GM12892 (cell line): Measurements from ENCODE around the gene RPL22.
A peak's percentile ranks its signal among the peaks of the same experiment; 100 is the strongest.
"Not testable (repeated sequence)": the region's sequence is repeated elsewhere in the genome, so short reads cannot be mapped to it uniquely, and the experiment has no call there.

Source experiments
- DNase-seq: peaks from one replicate; pipeline ENCODE4 v3.0.0; 2011; ENCODE audit not compliant: insufficient read length
- FAIRE-seq: peaks from 2 replicates; lab custom pipeline; 2011; peaks lifted over from hg19 to GRCh38; lab: Jason Lieb, UNC
- POLR2A ChIP-seq: IDR thresholded peaks from 2 replicates; pipeline ENCODE4 v1.6.1; 2011; ENCODE audit warnings: low read depth, low read length, control low read depth
- POLR2AphosphoS5 ChIP-seq: IDR thresholded peaks from 2 replicates; pipeline ENCODE4 v1.6.1; 2011; ENCODE audit warnings: low read depth, low read length, control low read depth
- TAF1 ChIP-seq: IDR thresholded peaks from 2 replicates; pipeline ENCODE4 v1.6.1; 2011; ENCODE audit warnings: low read depth, mild to moderate bottlenecking, control low read depth, low read length, borderline replicate concordance

The RPL22 gene

DNA sequence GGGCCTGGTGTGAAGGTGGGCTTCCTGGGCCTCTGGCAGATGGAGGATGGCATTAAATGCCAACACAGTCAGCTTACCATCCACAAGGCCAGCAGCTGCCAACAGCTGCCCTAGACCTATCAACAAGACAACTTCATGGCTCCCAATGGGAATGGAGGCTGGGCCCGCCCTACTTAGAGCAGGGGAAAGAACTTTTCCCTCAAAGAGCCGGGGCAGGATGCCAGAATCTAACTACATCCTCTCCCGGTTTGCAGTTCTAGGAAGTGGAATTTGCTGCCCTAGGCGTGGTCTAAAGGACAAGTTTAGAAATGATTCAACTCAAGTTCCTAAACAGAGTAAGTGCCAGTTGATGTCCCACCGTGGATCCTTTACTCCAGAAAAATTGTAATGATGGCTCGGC is 23.2 kb upstream of the RPL22 start:
- FAIRE-seq (no peak), DNase-seq (no peak)
- no peak for TF ChIP-seq POLR2AphosphoS5
- TF ChIP-seq POLR2A: no peak
- no peak for TF ChIP-seq TAF1

DNA sequence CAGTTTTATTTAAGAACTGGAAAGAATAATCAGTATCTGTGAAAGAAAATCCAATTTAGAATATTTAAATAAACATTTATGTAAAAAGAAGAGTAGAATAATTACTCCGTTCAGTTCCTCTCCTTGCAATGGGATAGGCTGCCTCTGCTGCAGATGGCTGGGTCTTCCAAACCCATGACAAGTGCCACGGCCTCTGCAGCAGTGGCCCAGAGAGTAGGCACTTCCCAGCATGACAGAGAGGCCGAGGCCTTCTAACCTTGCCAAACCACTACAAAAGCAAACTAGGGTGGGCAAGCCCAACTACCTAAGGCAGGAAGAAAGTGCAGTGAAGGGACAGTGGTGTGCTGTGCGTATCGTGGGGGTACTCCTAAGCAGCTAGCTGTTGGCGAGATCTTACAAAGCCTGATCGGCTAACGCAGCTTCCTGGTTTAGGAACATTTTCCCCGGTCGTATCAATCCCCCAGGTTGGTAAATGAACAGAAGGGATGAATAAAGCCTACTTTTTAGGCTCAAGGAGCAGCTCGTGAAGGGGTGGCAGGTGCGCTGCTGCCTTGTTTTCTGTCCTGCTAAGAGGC is 21.9 kb upstream of the RPL22 start:
- FAIRE-seq: no peak
- TF ChIP-seq POLR2A (0 out of 2 replicates have a peak, but pooled peaks have one; percentile 18), TAF1 (no peak), POLR2AphosphoS5 (peak; percentile 51; the same call in 1 of the 2 replicates)
- DNase-seq: no peak

DNA sequence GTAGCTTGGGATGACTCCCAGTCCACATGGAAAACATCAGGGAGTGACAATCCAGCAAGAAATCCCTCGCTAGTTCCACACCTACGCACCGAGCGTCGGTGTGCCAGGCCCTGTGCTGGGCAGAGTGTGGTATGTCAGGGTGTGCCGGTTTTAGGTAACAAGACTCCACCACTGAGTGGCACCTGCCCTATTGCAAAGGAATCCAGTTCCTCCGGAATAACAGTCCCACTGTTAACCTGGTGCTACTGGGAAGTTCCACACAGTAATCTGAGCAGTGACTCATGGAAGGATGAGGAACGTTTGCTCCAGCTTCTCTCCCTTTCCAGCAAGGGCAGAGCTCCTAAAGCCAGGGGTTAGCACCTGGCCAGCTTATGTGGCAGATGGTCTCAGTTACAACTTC is 20.8 kb upstream of the RPL22 start:
- no peak for FAIRE-seq

DNA sequence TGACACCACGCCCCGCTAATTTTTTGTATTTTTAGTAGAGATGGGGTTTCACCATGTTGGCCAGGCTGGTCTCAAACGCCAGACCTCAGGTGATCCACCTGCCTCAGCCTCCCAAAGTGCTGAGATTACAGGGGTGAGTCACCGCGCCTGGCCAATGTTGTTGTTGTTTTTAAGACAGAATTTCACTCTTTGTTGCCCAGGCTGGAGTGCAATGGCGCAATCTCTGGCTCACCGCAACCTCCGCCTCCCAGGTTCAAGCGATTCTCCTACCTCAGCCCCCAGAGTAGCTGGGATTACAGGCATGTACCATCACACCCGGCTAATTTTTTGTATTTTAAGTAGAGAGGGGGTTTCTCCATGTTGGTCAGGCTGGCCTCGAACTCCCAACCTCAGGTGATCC is 20.2 kb upstream of the RPL22 start:
- FAIRE-seq, DNase-seq: not testable (repeated sequence)

More for the DNA sequence above, 20.8 kb upstream of the RPL22 start:
- DNase-seq: no peak
- TF ChIP-seq POLR2AphosphoS5 (no peak), TAF1 (no peak), POLR2A (no peak)

DNA sequence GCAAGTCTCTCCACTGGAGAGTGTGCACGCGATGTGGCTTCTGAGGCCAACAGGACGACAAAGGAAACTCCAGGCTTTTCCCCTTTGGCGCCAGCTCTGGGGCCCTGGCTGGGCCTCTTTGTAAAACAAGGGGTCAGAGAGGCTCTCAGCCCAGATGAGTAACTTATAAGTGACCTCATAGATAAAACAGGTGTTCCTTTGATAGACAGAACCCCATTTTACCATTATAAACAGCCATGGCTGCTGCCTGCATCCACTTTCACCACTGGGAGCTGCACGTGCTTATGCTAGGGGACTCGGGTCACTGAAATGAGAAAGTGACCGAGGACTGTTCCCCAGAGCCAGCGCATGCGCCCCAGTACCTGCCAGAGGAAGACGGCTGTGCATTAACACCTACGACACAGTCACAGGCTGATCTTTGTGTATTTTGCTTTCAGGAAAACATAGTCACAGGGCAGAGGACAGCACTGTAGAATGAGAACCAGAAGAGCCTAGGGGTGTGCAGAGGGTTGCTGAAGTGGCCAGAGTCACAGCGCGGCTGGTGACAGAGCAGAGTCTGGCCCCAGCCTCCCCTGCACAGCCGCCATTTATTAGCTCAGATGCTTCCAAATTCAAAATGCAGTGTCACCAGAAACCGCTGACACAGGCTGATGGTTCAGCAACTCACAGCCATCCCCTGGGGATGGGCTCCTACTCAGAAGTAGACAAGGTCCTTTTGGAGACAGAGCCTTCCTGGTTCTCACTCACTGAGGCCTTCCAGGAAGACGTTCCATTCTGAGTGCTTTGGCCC is 19.2 kb upstream of the RPL22 start:
- TF ChIP-seq POLR2A: no peak
- no peak for TF ChIP-seq POLR2AphosphoS5
- no peak for TF ChIP-seq TAF1
- DNase-seq (no peak), FAIRE-seq (no peak)

- TF ChIP-seq POLR2AphosphoS5 (no peak), POLR2A (no peak), TAF1 (no peak)
- DNase-seq (no peak), FAIRE-seq (peak; percentile 44)
These were observed 13.0 kb upstream of the RPL22 start for GRCh38 chr1:6212193-6212959.

GRCh38 chr1:6211731-6212130 is 12.3 kb upstream of the RPL22 start:
- TF ChIP-seq POLR2AphosphoS5: no peak
- no peak for TF ChIP-seq POLR2A
- no peak for TF ChIP-seq TAF1
- DNase-seq (no peak), FAIRE-seq (no peak)

GRCh38 chr1:6210591-6211355 is 11.4 kb upstream of the RPL22 start:
- no peak for FAIRE-seq
- DNase-seq: no peak
- no peak for TF ChIP-seq POLR2AphosphoS5
- no peak for TF ChIP-seq TAF1
- TF ChIP-seq POLR2A: no peak

- FAIRE-seq: no peak
- TF ChIP-seq POLR2A (no peak), TAF1 (no peak), POLR2AphosphoS5 (no peak)
- no peak for DNase-seq
These were observed 10.5 kb upstream of the RPL22 start for GRCh38 chr1:6209661-6210580.
